ENCODE results near the gene COL4A2.

The COL4A2 gene

GRCh38 chr13:110306960-110307766 lies at the start of gene COL4A2, which contains the start of gene COL4A1:
TSS of gene COL4A2 (plus strand) at chr13:110307284. CDS start at chr13:110307904, 620 bp downstream.
TSS of gene COL4A1 (minus strand) at chr13:110307157. CDS start at chr13:110307027, 130 bp downstream.
- peak; percentile 49 for DNase-seq

DNA sequence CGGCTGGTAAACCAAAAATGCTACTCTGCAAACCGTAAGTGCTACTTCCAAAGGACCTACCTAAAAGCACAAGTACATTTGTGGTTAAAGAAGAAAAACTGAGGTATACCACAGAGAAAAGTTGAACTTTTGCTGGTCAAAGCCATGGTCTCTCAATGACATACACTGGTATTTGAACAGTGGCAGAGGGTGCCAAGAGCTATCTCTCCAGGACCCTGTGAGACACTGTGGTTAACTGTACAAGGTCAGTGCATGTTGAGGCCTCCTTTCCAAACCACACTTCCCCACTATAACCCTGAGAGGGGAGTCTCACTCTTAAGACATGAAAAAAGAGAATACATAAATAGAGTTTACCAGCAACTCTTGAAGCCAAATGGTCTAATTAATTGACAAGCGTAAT lies 49.7 kb upstream of the COL4A2 start:
- DNase-seq: no peak

- DNase-seq: no peak
These were observed 48.0 kb upstream of the COL4A2 start for GRCh38 chr13:110258876-110259631.

DNA sequence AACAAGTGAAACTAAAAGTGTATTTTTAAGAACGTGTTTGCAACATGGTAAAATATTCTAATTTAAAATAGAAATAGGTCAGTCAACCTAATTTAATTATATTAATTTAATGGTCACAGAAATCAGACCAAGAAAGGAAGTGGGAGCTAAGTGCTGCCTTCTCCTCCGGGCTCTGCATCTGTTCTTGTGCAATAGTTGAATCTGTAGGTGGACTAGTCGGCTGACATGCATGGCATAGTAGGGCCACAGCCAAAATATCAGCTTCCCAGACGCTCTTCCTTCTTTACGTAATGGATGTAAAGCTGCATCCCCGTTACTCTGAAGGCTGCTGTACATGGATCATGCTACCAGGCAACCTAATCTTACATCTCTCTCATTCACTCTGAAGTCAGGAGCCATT lies 47.4 kb upstream of the COL4A2 start:
- no peak for DNase-seq

GRCh38 chr13:110261166-110262081 lies 45.7 kb upstream of the COL4A2 start:
- no peak for DNase-seq

DNA sequence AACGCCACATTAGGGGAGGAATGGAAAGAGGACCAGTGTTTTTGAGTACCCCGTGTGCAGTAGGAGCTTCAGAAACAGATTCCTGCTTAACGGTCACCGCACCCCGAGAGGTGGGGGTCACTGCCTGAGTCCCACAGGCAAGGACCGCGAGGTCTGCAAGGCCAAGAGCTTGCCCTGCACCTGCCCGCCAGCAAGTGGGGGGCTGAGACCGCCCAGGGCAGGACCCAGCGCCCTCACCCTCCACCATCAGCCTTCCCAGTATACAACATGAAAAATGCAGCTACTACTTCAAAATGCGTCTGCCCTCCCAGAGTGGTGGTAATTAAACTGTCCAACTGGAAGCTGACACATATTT lies 45.0 kb upstream of the COL4A2 start:
- no peak for DNase-seq

- no peak for DNase-seq
These were observed 44.4 kb upstream of the COL4A2 start for GRCh38 chr13:110262508-110263291.

- DNase-seq: no peak
These were observed 43.7 kb upstream of the COL4A2 start for GRCh38 chr13:110263404-110263803.

GRCh38 chr13:110263888-110264287 lies 43.2 kb upstream of the COL4A2 start:
- no peak for DNase-seq

DNA sequence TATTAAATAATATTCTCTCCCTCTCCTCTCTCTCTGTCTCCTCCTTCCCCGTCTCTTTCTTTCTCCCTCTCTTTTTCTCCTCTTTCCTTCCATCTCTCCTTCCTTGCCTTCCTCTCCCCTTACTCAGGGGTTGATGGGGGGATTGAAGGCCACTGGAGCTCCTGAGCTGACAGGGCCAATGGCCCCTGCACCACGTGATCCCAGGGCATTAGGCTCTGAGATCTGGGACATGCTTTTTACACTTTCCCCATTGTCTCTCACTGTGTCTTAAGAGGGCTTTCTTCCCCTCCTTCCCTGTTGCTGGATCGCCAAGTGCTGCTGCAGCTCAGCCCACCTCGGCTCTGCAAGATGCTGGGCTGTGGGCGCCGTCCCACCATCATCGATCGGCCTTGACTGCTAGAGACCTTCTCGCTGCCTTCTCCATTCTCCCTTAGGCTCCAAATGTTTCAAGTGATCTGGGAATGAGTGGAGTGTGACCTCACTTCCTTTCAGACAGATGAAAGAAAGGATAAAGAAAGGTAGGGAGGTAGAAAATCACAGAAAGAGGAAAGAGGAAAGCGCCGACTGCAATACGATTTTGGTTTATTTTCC lies 42.3 kb upstream of the COL4A2 start:
- no peak for DNase-seq

- DNase-seq: no peak
These were observed 41.8 kb upstream of the COL4A2 start for GRCh38 chr13:110265341-110265681.

DNA sequence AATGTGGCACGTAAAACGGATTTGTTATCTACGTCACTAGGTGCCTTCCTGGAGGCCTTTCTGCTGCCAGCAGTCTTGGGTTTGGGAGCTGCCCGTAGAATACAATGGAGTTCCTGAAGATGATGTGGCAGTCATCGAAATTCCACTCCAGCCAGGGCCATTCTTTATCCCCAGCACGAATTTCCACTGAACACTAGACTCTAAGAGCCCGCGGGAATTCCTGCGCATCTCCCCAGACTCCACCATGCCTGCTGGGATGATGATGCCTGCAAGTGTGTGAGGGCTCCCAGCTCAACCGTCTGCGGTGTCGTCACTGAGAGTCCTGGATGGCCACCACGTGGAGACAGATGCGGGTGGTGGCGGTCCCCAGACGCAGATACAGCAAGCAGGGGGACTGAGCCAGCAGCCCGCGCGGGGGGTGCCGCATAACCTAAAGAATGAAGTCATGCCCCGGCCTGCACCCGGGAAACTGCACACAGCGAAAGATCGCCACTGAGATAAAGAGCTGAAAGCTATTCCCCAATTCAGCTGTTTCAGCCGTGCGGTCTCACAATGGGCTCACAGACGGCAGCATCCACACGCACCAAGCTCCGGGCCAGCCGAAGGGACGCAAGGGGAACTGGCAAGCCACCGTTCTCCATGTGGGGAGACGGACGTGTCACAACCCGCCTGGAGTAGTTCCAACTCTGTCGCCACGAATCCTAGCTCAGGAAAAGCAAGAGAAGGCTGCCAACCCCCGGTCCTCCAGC lies 41.2 kb upstream of the COL4A2 start:
- DNase-seq: no peak

DNA sequence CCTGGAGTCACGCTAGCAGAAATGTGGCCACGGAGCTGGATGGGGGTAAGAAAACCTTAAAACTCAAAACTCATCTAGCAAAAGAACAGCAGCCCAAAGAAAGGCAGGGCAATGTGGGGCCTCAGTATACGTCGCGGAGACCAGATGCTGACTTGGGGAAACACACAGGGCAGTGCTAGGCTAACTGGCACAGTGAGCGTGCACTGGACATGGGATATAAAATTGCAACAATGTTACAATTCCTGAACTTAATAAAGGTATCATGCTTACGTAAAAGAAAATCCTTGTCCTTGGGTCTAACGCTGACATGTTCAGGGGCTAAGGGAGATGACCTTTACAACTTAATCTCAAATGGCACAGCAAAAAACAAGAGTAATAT lies 40.7 kb upstream of the COL4A2 start:
- DNase-seq: no peak

- no peak for DNase-seq
These were observed 40.1 kb upstream of the COL4A2 start for GRCh38 chr13:110266983-110267382.

DNA sequence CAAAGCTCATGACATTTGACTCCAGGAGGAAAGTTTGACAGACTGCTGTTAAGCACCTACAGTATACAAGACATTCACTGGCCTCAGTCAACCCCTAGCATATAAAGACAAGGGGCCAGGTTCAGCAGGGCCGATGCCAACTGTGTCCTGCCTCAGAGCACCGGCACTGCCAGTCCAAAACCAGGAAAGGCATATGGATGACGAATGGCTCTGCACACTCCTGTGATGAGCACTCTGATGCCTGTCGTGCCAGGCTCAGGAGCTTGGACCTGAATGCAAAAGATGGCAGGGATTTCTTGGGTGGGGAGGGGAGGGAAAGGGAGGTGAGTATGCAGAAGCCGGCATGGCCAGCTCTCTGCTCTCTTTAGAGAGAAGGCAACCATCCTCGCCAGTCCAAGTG lies 39.0 kb upstream of the COL4A2 start:
- DNase-seq: no peak

GRCh38 chr13:110268576-110269185 lies 38.4 kb upstream of the COL4A2 start:
- no peak for DNase-seq

DNA sequence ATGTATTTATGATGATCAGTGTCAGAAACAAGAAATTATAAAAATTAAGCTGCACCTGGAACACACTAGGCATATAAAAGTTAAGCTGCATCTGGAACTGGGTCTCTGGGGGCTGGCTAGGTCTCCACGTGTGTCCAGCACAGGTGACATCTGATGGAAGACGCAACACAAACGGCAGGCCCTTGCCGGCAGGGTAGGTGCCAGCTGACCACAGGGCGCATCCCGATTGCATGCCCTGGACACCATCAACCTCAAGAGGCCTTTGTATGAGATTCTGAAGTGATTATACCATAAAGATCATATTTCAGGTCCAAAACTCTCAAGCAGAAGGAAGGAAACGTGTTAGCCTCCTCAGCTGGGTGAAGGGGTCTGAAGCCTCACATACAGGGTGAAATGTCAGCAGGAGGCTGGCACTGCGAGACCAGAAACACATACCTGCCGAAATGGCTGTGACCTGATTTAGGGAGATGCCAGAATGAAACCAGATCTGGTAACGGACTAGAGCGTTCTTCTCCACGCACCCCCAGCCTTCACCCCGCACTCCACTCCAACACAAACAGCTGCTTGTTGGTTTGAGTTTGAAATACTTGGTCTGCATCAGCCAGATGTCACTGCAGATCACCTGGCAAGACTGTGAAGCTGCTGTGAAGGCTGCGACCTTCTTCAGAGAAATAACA lies 37.4 kb upstream of the COL4A2 start:
- no peak for DNase-seq

DNA sequence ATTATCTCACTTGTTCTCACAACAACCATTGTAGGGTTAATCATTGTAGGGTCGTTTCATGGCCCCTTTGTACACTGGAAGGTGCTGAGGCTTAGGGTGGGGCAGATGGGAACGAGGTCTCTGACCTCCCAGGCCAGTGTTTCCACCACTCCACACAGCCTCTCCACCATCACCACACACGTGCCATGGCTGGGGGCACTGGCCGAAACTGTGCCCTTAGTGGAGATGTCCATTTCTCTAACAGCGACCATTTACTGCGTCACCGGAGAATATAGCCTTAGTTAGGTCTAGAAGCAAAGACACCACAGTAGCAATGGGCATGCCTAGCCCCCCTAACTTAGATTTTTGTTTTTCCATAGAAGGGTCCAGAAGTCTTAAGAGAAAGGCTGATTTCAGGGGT lies 36.6 kb upstream of the COL4A2 start:
- no peak for DNase-seq

DNA sequence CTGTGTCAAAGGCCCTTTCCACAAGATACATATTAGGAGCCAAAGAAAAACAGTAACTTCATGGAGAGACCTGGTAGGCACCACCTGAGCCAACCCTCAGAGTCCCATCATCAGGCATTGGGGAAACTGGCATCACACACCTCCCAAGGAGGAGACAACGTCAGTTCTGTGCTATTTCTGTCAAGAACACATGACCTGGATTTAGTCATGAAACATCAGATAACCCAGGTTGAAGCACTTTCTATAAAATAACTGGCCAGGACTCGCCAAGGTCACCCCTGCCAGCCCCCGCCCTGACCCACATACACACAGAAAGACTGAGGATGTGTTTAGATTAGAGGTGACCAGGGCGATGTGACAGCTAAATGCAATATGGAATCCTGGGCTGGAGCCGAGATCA lies 35.8 kb upstream of the COL4A2 start:
- no peak for DNase-seq

GRCh38 chr13:110272227-110272626 lies 34.9 kb upstream of the COL4A2 start:
- no peak for DNase-seq
